Measurements from ENCODE around the gene FTSJ1.
"Not testable (repeated sequence)": the region's sequence is repeated elsewhere in the genome, so short reads cannot be mapped to it uniquely, and the experiment has no call there.

The FTSJ1 gene

GRCh38 chrX:48498374-48498809 is 22.4 kb downstream of the FTSJ1 start:
- DNase-seq, result no peak

- DNase-seq, result no peak
Measured at GRCh38 chrX:48504261-48504660, 28.3 kb downstream of the FTSJ1 start.

- DNase-seq, result no peak
Measured at GRCh38 chrX:48505481-48505880, 29.5 kb downstream of the FTSJ1 start.

- DNase-seq, result no peak
Measured at GRCh38 chrX:48507246-48507645, 31.2 kb downstream of the FTSJ1 start.

- peak; percentile 53 for DNase-seq
Measured at GRCh38 chrX:48508400-48509244, 32.6 kb downstream of the FTSJ1 start, which contains the start of gene PORCN. TSS of gene PORCN (plus strand) at chrX:48508992. CDS start at chrX:48509821, 829 bp downstream.

- DNase-seq, result no peak
Measured at GRCh38 chrX:48509245-48509590, 33.2 kb downstream of the FTSJ1 start.

GRCh38 chrX:48509619-48510018 is 33.6 kb downstream of the FTSJ1 start:
- DNase-seq, result no peak

- DNase-seq, result no peak
Measured at GRCh38 chrX:48511560-48511959, 35.6 kb downstream of the FTSJ1 start.

GRCh38 chrX:48512371-48512935 is 36.5 kb downstream of the FTSJ1 start:
- no peak for DNase-seq

- DNase-seq, result no peak
Measured at GRCh38 chrX:48513670-48514069, 37.7 kb downstream of the FTSJ1 start.

GRCh38 chrX:48514126-48514806 is 38.3 kb downstream of the FTSJ1 start:
- DNase-seq, result no peak

GRCh38 chrX:48514868-48515460 is 39.0 kb downstream of the FTSJ1 start:
- no peak for DNase-seq

- DNase-seq, result no peak
Measured at GRCh38 chrX:48515842-48516241, 39.8 kb downstream of the FTSJ1 start.

- no peak for DNase-seq
Measured at GRCh38 chrX:48516285-48516684, 40.3 kb downstream of the FTSJ1 start.

GRCh38 chrX:48516987-48517386 is 41.0 kb downstream of the FTSJ1 start:
- DNase-seq, result no peak

GRCh38 chrX:48519481-48519880 is 43.5 kb downstream of the FTSJ1 start:
- DNase-seq, result not testable (repeated sequence)

- DNase-seq, result no peak
Measured at GRCh38 chrX:48520455-48520854, 44.5 kb downstream of the FTSJ1 start.

- DNase-seq, result peak; percentile 6
Measured at GRCh38 chrX:48520976-48521352, 45.0 kb downstream of the FTSJ1 start.

- peak; percentile 83 for DNase-seq
Measured at GRCh38 chrX:48521353-48522243, 45.6 kb downstream of the FTSJ1 start, which contains the start of gene EBP. TSS of gene EBP (plus strand) at chrX:48521808. CDS start at chrX:48523772, 1,964 bp downstream.

GRCh38 chrX:48522291-48522690 is 46.3 kb downstream of the FTSJ1 start:
- DNase-seq, result no peak

GRCh38 chrX:48523682-48524081 is 47.7 kb downstream of the FTSJ1 start:
- DNase-seq, result no peak

- not testable (repeated sequence) for DNase-seq
Measured at GRCh38 chrX:48525853-48526252, 49.9 kb downstream of the FTSJ1 start.
